PFSK-1 (cell line): Measurements from ENCODE around the gene TXNDC11.

Experiments
- FOXP2 ChIP-seq: optimal IDR thresholded peaks from 2 replicates; pipeline ENCODE3; 2011; ENCODE audit warnings: borderline replicate concordance, control low read depth, inconsistent platforms; ENCODE audit not compliant: insufficient read depth; ENCODE audit errors: extremely low read length, extremely low read depth
- POLR2AphosphoS5 ChIP-seq: IDR thresholded peaks from 2 replicates; pipeline ENCODE4 v1.6.1; 2012; ENCODE audit warnings: low read depth, mild to moderate bottlenecking, control low read depth, low read length, moderate library complexity
- TAF1 ChIP-seq: IDR thresholded peaks from 2 replicates; pipeline ENCODE4 v1.6.1; 2012; ENCODE audit warnings: low read length, control low read depth, borderline replicate concordance; ENCODE audit not compliant: insufficient read depth
- TF ChIP-seq, protein P1 (sequence below), 2 experiments: IDR thresholded peaks; 2 replicates each; pipeline versions ENCODE4 v1.6.1 to v1.8.0; 2011 to 2012; ENCODE audit warnings: low read depth in 2 of 2, low read length in 2 of 2, control low read depth in 1 of 2, inconsistent platforms in 1 of 2, mild to moderate bottlenecking in 1 of 2, moderate library complexity in 1 of 2; ENCODE audit not compliant: insufficient read depth in 1 of 2

- TF ChIP-seq POLR2AphosphoS5 (no peak), TAF1 (no peak), FOXP2 (no peak)
- TF ChIP-seq, protein P1, sequence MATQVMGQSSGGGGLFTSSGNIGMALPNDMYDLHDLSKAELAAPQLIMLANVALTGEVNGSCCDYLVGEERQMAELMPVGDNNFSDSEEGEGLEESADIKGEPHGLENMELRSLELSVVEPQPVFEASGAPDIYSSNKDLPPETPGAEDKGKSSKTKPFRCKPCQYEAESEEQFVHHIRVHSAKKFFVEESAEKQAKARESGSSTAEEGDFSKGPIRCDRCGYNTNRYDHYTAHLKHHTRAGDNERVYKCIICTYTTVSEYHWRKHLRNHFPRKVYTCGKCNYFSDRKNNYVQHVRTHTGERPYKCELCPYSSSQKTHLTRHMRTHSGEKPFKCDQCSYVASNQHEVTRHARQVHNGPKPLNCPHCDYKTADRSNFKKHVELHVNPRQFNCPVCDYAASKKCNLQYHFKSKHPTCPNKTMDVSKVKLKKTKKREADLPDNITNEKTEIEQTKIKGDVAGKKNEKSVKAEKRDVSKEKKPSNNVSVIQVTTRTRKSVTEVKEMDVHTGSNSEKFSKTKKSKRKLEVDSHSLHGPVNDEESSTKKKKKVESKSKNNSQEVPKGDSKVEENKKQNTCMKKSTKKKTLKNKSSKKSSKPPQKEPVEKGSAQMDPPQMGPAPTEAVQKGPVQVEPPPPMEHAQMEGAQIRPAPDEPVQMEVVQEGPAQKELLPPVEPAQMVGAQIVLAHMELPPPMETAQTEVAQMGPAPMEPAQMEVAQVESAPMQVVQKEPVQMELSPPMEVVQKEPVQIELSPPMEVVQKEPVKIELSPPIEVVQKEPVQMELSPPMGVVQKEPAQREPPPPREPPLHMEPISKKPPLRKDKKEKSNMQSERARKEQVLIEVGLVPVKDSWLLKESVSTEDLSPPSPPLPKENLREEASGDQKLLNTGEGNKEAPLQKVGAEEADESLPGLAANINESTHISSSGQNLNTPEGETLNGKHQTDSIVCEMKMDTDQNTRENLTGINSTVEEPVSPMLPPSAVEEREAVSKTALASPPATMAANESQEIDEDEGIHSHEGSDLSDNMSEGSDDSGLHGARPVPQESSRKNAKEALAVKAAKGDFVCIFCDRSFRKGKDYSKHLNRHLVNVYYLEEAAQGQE (IDR thresholded peaks at IDR 0.05; ENCODE audit: insufficient read depth in 1 of 2, low read depth in 2 of 2, low read length in 2 of 2): no peak
Measured at GRCh38 chr16:11697319-11697718, 45.3 kb downstream of the TXNDC11 start.
